GM21526 (cell line): Measurements from ENCODE around the gene AZGP1.
"Not testable (repeated sequence)": the region's sequence is repeated elsewhere in the genome, so short reads cannot be mapped to it uniquely, and the experiment has no call there.

ENCODE experiments used
- ATAC-seq: cut with Tn5 transposase; IDR thresholded peaks from one replicate; pipeline ENCODE4 v1.9.1; 2021; ENCODE audit warnings: moderate library complexity; ENCODE audit not compliant: unreplicated experiment, low FRiP score

The AZGP1 gene

GRCh38 chr7:99975782-99976521 is at the start of gene AZGP1:
TSS of gene AZGP1 (minus strand) at chr7:99976031. CDS start at chr7:99976020, 11 bp downstream.
- no peak for ATAC-seq

GRCh38 chr7:100024020-100024619 is 48.3 kb upstream of the AZGP1 start:
- no peak for ATAC-seq

- ATAC-seq, result no peak
Measured at GRCh38 chr7:100023526-100023925, 47.7 kb upstream of the AZGP1 start.

- no peak for ATAC-seq
Measured at GRCh38 chr7:100022621-100023020, 46.8 kb upstream of the AZGP1 start.

- ATAC-seq, result no peak
Measured at GRCh38 chr7:100021297-100021696, 45.5 kb upstream of the AZGP1 start.

- ATAC-seq, result no peak
Measured at GRCh38 chr7:100019908-100020307, 44.1 kb upstream of the AZGP1 start.

- ATAC-seq, result no peak
Measured at GRCh38 chr7:100017875-100018274, 42.0 kb upstream of the AZGP1 start.

- no peak for ATAC-seq
Measured at GRCh38 chr7:100017300-100017699, 41.5 kb upstream of the AZGP1 start.

- no peak for ATAC-seq
Measured at GRCh38 chr7:100016215-100016901, 40.5 kb upstream of the AZGP1 start.

- ATAC-seq, result peak; percentile 84
Measured at GRCh38 chr7:100015232-100016214, 39.7 kb upstream of the AZGP1 start, which contains the start of gene ZKSCAN1. TSS of gene ZKSCAN1 (plus strand) at chr7:100015596. CDS start at chr7:100023507, 7,911 bp downstream.

- no peak for ATAC-seq
Measured at GRCh38 chr7:100013328-100013676, 37.5 kb upstream of the AZGP1 start.

GRCh38 chr7:100012385-100013327 is 36.8 kb upstream of the AZGP1 start:
- not testable (repeated sequence) for ATAC-seq

GRCh38 chr7:100011516-100011915 is 35.7 kb upstream of the AZGP1 start:
- ATAC-seq, result no peak

- no peak for ATAC-seq
Measured at GRCh38 chr7:100010901-100011300, 35.1 kb upstream of the AZGP1 start.

GRCh38 chr7:100009952-100010351 is 34.1 kb upstream of the AZGP1 start:
- ATAC-seq, result not testable (repeated sequence)

GRCh38 chr7:100008525-100008924 is 32.7 kb upstream of the AZGP1 start:
- no peak for ATAC-seq

GRCh38 chr7:100007887-100008286 is 32.1 kb upstream of the AZGP1 start:
- no peak for ATAC-seq

GRCh38 chr7:100003711-100004661 is 28.2 kb upstream of the AZGP1 start:
- ATAC-seq, result no peak
